ENCODE data around the gene DNLZ. TPM values are rescaled to one million over a fixed set of nuclear protein-coding genes. Genes with fewer than 3 reads are reported as not detected.

DNLZ gene
- polyA plus RNA-seq, 1 donor from 2014 or later = 23.6 TPM

DNA sequence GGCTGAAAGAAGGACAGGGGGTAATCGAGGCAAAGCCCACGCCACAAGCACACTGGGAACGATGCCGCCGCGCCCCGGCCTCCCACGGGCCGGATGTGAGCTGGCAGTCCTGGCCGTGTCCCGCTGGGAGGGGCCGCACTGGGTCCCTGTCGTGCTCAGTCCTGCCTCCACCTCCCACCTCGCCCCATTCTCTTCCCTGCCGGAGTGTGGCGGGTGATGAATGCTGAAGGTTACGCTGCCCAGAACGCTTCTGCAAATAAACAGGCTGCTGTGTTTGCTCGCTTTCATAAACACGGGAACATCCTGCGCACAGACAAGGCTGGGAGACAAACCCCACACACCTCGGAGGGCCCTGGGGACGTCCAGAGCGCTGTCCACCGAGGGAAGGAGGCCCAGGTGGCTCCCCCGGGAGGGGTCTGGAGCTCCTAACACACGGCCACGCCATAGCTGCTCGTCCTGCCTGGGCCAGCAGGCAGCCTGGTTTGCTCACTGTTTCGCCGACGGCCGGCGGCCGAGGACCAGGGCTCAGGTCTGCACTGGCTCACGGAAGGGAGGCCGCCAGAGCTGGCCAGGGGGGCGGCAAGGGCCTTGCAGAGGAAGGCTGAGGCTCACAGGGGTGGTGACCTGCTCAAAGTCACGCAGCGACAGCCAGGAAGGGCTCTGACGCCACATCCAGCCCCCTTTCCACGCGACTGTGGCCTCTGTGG is 2.3 kb downstream of the DNLZ start:
- Histone ChIP-seq H3K9me2 (ENCODE audit: insufficient read depth, low read length) (no peaks in the 10 kb centered on the region), H3K27ac (ENCODE audit: low read length) (no peak overlapping the region), H3K9me3 (ENCODE audit: low read length) (no peaks in the 10 kb centered on the region), H3K4me3 (ENCODE audit: low read length) (no peak overlapping the region), H3K79me2 (replicated peaks; ENCODE audit: insufficient read depth, low read length) (no peaks in the 10 kb centered on the region), H3K36me3 (ENCODE audit: insufficient read depth, low read length) (no peaks in the 10 kb centered on the region), H2AFZ (ENCODE audit: low read depth, low read length) (no peak overlapping the region), H3K27me3 (ENCODE audit: insufficient read depth, low read depth, low read length) (no peaks in the 10 kb centered on the region), H3F3A (ENCODE audit: insufficient read depth, low read length, poor library complexity, severe bottlenecking) (no peaks in the 10 kb centered on the region), H3K4me2 (ENCODE audit: low read length) (no peak overlapping the region), H4K20me1 (ENCODE audit: insufficient read depth) (no peaks in the 10 kb centered on the region), H3K9ac (ENCODE audit: low read length) (no peak overlapping the region)
- TF ChIP-seq, protein P1, sequence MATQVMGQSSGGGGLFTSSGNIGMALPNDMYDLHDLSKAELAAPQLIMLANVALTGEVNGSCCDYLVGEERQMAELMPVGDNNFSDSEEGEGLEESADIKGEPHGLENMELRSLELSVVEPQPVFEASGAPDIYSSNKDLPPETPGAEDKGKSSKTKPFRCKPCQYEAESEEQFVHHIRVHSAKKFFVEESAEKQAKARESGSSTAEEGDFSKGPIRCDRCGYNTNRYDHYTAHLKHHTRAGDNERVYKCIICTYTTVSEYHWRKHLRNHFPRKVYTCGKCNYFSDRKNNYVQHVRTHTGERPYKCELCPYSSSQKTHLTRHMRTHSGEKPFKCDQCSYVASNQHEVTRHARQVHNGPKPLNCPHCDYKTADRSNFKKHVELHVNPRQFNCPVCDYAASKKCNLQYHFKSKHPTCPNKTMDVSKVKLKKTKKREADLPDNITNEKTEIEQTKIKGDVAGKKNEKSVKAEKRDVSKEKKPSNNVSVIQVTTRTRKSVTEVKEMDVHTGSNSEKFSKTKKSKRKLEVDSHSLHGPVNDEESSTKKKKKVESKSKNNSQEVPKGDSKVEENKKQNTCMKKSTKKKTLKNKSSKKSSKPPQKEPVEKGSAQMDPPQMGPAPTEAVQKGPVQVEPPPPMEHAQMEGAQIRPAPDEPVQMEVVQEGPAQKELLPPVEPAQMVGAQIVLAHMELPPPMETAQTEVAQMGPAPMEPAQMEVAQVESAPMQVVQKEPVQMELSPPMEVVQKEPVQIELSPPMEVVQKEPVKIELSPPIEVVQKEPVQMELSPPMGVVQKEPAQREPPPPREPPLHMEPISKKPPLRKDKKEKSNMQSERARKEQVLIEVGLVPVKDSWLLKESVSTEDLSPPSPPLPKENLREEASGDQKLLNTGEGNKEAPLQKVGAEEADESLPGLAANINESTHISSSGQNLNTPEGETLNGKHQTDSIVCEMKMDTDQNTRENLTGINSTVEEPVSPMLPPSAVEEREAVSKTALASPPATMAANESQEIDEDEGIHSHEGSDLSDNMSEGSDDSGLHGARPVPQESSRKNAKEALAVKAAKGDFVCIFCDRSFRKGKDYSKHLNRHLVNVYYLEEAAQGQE (IDR thresholded peaks at IDR 0.05; ENCODE audit: borderline replicate concordance) = no peak
- TF ChIP-seq SMC3 (conservative IDR thresholded peaks at IDR 0.05; ENCODE audit: poor library complexity) = no peak
- no peak for TF ChIP-seq TAF1 (IDR thresholded peaks at IDR 0.05; ENCODE audit: low read depth)
- TF ChIP-seq, protein P2, sequence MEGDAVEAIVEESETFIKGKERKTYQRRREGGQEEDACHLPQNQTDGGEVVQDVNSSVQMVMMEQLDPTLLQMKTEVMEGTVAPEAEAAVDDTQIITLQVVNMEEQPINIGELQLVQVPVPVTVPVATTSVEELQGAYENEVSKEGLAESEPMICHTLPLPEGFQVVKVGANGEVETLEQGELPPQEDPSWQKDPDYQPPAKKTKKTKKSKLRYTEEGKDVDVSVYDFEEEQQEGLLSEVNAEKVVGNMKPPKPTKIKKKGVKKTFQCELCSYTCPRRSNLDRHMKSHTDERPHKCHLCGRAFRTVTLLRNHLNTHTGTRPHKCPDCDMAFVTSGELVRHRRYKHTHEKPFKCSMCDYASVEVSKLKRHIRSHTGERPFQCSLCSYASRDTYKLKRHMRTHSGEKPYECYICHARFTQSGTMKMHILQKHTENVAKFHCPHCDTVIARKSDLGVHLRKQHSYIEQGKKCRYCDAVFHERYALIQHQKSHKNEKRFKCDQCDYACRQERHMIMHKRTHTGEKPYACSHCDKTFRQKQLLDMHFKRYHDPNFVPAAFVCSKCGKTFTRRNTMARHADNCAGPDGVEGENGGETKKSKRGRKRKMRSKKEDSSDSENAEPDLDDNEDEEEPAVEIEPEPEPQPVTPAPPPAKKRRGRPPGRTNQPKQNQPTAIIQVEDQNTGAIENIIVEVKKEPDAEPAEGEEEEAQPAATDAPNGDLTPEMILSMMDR (IDR thresholded peaks at IDR 0.05; ENCODE audit: poor library complexity, severe bottlenecking) = no peak
- no peak for TF ChIP-seq POLR2AphosphoS5 (IDR thresholded peaks at IDR 0.05)
- no peak for TF ChIP-seq EZH2 (IDR thresholded peaks at IDR 0.05; ENCODE audit: borderline replicate concordance, insufficient read depth, low read length, poor library complexity, severe bottlenecking)
- TF ChIP-seq MXI1 (conservative IDR thresholded peaks at IDR 0.05; ENCODE audit: poor library complexity, severe bottlenecking) = no peak
- TF ChIP-seq EP300 (conservative IDR thresholded peaks at IDR 0.05; ENCODE audit: poor library complexity, severe bottlenecking) = no peak
- TF ChIP-seq RAD21 (conservative IDR thresholded peaks at IDR 0.05) = no peak

DNA sequence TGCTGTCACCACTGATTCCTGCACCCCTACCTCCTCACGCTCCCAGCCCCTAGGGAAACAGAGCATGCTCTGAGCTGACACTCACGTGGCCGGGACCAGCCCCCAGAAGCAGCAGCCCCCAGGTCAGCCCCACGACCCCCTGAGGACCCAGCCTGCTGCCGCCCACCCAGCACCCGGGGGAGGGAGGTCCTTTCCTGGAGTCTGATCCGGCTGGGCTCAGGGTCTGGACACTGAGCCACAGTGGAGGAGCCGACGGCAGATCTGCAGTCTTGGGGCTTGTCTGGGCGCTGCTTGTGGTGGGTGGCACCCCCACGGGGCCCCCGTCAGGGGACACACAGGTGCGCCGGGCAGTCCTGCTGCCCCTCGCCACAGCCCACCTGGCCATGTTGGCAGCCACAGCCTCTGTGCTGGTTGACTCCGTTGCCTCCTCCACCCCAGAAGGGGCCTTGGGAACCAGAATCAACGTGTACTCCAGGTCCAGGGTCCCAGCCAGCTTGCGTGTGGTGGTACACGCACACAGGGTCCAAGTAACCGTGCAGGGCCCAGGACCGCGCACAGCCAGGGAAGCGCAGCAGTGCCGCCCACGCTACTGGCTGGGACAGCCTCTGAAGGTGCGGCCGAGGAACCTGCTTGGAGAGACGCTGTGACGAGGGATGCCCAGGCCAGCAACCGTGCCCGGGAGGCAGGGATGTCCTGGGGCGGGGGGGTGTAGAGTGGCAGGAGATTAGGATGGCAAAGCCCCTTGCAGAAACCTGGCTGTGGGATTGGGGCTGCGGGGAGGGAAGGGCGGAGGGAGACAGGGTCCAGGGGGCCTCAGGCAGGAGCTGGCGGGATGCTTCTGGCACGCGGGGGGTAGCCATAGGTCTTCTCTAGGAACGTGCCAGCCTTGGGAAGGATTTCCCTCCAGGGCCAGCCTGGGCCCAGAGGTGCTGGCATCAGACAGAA is 3.5 kb downstream of the DNLZ start:
- no peak overlapping the region for H2AFZ ChIP-seq (ENCODE audit: low read depth, low read length)
- H3K79me2 ChIP-seq (replicated peaks; ENCODE audit: insufficient read depth, low read length) = no peaks in the 10 kb centered on the region
- H3F3A ChIP-seq (ENCODE audit: insufficient read depth, low read length, poor library complexity, severe bottlenecking) = no peaks in the 10 kb centered on the region
- H3K9me3 ChIP-seq (ENCODE audit: low read length) = no peaks in the 10 kb centered on the region
- H3K36me3 ChIP-seq (ENCODE audit: insufficient read depth, low read length) = no peaks in the 10 kb centered on the region
- TF ChIP-seq EP300 (conservative IDR thresholded peaks at IDR 0.05; ENCODE audit: poor library complexity, severe bottlenecking) = no peak
- no peak for TF ChIP-seq SMC3 (conservative IDR thresholded peaks at IDR 0.05; ENCODE audit: poor library complexity)
- TF ChIP-seq, protein P2 (IDR thresholded peaks at IDR 0.05; ENCODE audit: poor library complexity, severe bottlenecking) = no peak
- TF ChIP-seq TAF1 (IDR thresholded peaks at IDR 0.05; ENCODE audit: low read depth) = no peak
- TF ChIP-seq, protein P1 (IDR thresholded peaks at IDR 0.05; ENCODE audit: borderline replicate concordance) = no peak
- no peak for TF ChIP-seq RAD21 (conservative IDR thresholded peaks at IDR 0.05)
- no peak for TF ChIP-seq MXI1 (conservative IDR thresholded peaks at IDR 0.05; ENCODE audit: poor library complexity, severe bottlenecking)
- no peak for TF ChIP-seq EZH2 (IDR thresholded peaks at IDR 0.05; ENCODE audit: borderline replicate concordance, insufficient read depth, low read length, poor library complexity, severe bottlenecking)
- TF ChIP-seq POLR2AphosphoS5 (IDR thresholded peaks at IDR 0.05) = no peak
- H3K27me3 ChIP-seq (ENCODE audit: insufficient read depth, low read depth, low read length) = no peaks in the 10 kb centered on the region
- H3K27ac ChIP-seq (ENCODE audit: low read length) = no peak overlapping the region
- H3K9me2 ChIP-seq (ENCODE audit: insufficient read depth, low read length) = no peaks in the 10 kb centered on the region
- H4K20me1 ChIP-seq (ENCODE audit: insufficient read depth) = no peaks in the 10 kb centered on the region
- H3K4me2 ChIP-seq (ENCODE audit: low read length) = no peak overlapping the region
- no peak overlapping the region for H3K4me3 ChIP-seq (ENCODE audit: low read length)
- no peak overlapping the region for H3K9ac ChIP-seq (ENCODE audit: low read length)

Data from neural cell (in vitro differentiated cells).